GM19468 (cell line): ENCODE results near the gene VSTM2L.
"Not testable (repeated sequence)": the region's sequence is repeated elsewhere in the genome, so short reads cannot be mapped to it uniquely, and the experiment has no call there.

Experiments
- ATAC-seq: cut with Tn5 transposase; IDR thresholded peaks from one replicate; pipeline ENCODE4 v1.9.1; 2021; ENCODE audit warnings: mild to moderate bottlenecking, moderate library complexity, moderate number of reproducible peaks; ENCODE audit not compliant: unreplicated experiment; ENCODE audit errors: extremely low read depth

Gene VSTM2L

DNA sequence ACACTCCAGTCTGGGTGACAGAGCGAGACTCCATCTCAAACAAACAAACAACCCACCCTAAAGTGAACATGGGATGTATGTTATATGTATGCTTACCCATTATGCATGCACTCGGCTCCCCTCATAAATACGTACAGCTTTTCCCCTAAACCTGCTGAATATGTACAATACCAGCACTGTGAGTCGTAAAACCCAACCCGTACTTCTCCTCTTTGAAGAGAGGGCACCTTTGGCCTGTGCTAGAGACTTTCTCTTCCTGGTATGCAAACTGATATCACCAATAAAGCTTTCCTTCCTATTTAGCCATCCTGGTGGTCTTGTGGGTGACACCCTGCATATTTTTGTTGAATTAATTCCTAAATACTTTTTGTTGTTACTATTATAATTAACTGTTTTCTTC lies 51.3 kb downstream of the VSTM2L start:
- ATAC-seq, result no peak

DNA sequence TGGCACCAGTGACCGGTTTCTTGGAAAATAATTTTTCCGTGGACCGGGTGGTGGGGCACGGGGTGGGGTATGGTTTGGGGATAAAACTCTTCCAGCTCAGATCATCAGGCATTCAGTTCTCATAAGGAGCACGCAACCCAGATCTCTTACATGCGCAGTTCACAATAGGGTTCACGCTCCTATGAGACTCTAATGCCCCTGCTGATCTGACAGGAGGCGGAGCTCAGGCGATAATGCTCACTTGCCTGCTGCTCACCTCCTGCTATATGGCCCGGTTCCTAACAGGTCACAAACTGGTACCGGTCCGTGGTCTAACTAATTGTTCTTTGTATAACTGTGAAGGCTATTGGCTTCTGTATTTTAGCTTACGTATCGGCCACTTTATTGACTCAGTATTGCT lies 51.7 kb downstream of the VSTM2L start:
- ATAC-seq, result no peak

DNA sequence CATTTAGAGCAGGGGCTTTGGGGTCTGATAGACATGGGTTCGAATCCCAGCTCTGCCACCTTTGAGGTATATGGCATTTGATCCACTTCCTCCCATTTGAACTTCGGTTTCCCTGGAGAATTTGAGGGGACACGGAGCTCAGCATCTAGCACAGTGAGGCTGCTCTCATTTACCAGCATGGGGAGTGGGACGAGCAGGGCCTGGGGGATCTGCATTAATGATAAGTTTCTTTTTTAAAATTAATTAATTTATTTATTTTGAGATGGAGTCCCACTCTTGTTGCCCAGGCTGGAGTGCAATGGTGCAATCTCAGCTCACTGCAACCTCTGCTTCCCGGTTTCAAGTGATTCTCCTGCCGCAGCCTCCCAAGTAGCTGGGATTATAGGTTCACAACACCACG lies 52.6 kb downstream of the VSTM2L start:
- ATAC-seq, result no peak

DNA sequence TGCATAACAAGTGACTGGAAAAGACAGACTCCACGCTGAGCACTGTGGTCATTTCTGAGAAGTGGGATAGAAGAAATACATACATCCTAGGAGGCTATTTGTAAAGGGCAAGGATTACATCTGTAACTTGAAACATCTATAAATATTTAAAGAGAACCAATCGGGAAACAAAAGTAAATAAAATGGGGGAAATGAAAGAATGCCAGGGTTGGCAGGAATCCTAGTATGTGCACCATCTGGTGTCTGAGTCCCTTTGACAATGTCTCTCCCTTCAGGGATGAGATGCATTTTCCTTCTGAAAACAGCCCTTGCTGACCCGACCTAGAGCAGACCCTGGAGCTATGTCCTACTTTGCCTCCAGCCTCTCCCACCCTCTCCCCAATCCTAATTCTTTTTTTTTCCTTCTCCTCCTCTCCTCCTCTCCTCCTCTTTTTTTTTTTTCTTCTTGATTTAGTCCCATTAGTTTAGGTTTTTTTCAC lies 53.2 kb downstream of the VSTM2L start:
- ATAC-seq, result no peak

DNA sequence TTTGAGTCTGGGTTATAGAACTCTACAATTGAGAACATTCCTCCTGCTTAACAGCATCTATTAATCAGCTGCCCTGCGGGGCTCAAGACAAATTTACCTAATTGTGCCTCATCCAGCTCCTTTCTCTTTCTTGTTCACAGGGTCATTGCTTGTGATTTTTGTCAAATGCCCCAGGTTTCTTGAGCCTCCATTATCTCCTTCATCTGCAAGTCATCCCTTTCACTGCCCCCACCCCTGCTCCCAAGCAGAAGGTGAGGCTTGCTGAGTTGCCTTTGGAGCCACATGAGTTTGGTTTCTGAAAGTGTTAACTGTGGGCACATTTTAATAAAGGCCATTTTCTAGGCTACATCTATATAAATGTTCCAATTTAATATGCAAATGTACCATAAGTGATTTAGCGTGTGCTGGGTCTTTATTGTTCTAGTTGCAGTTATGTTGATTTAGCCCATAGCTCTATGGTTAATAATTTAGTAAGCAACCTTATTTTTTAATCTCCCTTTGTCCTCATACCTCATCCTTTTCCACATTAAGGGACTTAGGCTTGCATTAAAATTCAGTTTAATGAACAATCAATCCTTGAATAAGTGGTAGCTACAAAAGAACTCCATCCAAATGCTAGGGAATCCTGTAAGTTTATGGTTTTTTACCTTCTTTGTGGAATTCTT lies 56.1 kb downstream of the VSTM2L start:
- no peak for ATAC-seq

DNA sequence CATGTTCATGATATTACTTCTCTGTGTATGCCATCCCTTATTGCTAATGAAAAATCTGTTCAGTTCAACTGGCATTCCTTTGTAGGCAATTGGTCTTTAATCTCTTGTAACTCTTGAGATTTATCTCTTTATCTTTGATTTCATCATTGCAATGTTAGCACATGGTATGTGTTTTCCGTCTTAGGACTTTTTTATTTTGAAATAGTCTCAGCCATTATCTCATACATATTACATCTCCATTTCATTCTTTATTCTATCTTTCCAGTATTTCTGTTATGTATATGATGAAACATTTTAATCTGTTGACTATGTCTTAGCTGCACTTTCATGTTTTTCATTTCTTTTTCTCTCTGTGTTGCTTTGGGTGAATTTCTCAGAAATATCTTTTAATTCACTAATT lies 58.1 kb downstream of the VSTM2L start:
- ATAC-seq, result no peak

DNA sequence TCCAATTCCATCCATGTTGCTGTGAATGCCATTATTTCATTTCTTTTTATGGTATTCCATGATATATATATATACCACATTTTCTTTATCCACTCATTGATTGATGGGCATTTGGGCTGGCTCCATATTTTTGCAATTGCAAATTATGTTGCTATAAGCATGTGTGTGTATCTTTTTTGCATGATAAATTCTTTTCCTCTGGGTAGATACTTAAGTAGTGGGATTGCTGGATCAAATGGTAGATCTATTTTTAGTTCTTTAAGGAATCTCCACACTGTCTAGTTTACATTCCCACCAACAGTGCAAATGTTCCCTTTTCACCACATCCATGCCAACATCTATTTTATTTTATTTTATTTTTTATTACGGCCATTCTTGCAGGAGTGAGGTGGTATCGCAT lies 60.6 kb downstream of the VSTM2L start:
- not testable (repeated sequence) for ATAC-seq

DNA sequence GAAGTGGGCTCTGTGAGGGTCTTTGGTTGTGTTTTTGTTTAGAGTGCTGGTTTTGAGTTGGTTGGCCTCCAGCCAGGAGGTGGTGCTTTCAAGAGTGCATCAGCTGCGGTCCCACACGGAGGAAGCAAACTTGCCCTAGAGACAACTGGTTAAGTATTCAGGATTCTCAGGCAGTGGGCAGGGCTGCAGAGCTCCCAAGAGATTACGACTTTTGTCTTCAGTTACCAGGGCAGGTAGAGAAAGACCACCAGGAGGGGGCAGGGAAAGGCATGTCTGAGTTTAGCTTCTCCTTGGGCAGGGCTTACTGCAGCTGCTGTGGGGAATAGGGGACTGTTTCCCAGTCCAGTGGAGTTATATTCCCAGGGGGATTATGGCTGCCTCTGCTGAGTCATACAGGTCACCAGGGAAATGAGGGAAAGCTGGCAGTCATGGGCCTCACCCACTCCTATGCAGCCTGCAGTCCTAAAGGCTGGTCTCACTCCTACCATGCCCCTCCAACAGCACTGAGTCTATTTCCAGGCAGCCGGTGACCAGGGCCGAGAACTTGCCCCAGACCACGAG lies 66.0 kb downstream of the VSTM2L start:
- ATAC-seq, result no peak

DNA sequence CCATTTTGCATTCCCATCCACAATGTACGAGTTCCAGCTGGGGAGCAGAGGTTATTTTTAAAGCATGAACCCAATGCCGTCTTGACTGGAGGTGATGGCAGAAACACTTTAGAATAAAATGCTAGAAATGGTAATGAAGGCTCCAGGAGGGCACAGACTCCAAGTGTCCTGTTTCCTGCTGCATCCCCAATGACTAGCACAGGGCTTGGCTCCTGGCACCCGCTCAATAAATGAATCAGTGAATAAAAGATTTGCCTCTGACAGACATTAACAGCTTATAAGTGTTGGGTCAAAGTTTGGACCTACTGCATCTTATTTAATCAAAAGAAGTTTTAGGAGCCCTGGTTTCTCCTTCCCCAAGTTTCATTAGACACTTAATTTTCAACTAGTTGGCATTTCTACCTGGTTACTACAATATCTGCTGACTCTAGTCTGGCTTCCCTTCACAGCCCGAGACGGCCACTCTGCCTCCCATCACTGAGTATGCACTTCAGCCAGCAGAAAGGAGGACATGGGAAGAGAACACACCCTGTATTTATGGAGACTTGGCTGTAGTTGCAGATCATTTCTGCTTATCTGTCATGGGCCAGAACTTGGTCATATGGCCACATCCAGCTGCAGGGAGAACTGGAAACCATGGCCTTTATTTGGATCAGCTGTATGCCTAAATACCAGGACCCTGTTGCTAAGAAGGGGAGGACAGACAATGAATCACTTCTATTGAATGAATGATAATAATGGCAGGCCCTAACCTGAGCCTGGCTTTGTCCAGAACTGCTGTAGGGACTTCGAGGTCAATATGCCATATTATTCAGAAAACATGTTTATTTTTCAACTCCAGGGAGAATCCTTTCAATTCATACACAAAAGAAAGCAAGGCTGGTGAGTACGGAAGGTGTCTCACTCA lies 67.3 kb downstream of the VSTM2L start:
- ATAC-seq, result no peak

DNA sequence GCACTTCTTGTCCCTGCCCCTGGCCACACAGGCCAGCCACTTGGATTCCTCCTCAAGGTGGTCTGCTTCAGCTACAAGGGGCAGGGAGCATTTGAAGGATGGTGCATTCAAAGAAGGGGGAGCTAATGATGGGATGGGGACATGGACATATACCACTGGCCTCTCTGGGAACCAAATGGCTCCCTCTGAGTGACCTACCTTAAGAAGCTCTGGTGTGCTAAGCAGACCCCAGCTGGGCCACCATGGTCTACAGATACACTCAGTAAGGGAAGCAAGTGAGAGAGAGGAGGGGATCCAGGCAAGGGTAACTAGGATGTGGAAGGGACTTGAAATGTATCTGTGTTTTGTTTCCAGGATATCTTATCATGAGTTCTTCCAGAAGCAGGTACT lies 67.9 kb downstream of the VSTM2L start:
- ATAC-seq, result no peak

DNA sequence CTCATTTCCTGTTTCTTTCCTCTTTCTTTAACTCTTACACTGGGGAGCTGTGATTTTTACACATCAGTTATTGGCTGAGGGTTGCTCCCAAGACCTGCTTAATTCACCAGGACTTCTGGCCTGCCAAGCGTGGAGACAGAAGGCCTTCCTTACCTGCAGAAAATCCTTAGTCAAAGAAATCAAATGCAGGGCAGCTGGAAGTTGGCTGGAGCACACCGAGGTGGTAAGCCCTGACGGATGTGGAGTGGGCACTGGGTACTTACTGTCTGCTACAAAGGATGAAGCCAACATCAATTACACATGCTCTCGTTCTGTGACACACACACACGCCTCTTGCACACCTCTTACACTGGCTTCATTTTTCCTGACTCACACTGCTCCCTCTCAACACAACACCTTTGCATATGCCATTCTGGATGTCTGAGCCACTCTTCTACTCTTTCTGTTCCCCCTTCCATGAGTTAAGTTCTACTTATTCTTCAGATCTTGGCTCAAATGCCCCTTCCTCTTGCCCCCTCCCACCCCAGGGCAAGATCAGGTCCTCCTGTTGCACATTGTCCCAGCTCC lies 68.7 kb downstream of the VSTM2L start:
- no peak for ATAC-seq

DNA sequence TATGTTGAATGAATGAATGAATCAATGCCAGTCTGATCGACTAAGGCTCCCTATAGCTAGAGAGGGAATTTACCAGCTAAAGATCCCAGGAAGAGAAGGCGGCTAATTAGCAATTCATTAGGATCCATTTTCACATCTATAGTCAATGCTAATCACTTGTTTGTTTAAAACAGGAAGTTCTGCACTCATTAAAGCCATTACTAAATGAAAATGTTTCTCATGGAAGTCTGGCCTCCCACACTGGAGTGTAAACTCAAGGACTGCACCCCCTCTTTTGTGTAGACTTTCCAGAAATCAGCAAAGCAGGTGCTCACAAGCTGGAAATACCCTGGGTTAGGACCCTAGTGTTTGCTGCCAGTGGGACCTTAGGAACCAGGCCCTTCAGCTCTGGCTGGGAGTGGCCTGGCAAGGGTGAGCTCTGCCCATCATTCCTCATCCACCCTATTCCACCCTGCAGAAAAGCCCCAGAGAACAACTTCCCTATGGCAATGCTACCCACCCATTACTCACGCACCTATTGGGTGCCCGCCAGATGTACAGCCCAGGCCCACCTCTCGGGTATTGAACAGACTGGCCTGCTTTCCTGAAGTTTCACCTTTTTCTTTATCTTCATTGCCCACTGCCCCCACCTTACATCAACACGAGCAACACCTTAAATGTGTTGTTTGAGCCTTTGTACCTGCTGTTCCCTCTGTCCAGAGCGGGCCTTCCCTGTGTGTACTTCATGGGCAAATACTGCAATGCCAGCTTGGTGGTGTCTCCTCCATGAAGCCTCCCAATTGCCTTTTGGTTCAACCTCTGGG lies 69.5 kb downstream of the VSTM2L start:
- ATAC-seq, result no peak

DNA sequence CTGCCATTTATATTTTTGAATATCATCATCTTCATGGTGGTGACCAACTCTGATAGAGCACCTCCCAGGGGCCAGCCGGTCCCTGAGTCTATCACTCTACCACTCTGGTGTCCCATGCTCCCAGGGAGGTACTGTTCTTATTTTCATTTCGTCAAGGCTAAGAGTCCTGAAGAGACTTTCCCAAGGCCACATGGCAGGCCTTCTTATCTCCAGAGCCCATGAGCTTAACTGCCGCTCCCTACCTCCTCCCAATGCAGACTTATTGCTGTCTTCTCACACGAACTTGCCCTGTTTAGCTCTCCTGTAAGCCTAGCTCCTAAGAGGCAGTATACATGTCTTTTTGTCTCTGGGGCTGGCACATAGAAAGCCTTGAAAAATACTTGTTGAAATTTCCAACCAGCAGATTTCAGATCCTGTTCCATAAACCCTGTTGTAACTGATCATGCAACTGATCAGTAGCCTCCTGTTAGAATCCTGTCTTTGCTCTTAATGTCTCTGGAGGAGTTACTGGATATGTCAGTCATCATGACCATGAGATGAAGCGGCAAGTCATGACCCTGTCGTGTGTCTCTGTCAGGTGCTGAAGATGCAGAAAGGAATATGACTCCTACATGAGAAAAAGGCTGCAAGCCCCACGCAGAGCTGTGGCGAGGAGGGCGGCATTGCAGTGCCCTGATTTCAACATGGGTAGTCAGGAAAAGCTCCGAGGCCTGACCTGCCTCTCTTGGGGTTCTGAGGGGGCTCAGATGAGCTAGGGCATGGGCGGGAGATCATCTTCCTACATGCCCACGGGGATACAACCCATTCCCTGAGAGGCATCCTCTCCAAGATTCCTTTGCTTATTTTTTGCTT lies 70.4 kb downstream of the VSTM2L start:
- ATAC-seq, result no peak

DNA sequence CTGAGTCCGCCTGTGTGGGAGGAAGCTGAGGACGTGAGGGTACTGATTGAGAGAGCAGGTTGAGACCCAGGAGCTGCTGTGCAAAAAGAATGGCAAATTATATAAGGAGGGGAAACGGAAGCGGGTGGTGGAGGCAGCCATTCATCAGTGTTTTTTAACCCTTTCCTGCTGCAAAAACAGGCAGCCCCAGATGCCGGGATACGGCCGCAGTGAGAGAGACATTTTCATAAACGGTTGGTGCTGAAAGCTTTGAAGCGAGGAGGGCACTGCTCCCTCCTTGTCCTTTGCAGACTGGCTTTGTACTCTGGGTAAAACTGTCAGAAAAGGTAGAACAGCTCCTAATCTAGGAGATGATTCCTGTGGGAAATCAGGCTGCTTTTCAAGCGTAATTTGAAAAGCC lies 74.0 kb downstream of the VSTM2L start:
- no peak for ATAC-seq

DNA sequence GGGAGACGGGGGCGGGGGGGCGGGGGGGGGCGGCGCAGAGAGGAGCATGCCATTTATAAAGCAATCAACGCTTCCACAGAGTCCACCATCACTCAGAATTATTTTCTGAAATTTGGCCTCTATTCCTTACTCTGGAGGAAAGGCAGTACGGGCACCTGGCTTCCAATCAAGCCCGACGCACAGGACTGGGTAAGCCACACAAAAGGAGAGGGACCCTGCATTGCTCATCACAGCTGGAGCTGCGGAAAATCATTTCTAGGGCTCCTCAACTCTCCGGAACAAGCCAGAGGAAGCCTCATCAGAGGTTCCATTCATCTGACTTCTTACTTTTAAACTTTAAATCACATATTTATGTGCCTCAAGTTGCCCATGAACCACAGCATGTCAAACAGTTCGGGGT lies 74.4 kb downstream of the VSTM2L start:
- ATAC-seq, result no peak

DNA sequence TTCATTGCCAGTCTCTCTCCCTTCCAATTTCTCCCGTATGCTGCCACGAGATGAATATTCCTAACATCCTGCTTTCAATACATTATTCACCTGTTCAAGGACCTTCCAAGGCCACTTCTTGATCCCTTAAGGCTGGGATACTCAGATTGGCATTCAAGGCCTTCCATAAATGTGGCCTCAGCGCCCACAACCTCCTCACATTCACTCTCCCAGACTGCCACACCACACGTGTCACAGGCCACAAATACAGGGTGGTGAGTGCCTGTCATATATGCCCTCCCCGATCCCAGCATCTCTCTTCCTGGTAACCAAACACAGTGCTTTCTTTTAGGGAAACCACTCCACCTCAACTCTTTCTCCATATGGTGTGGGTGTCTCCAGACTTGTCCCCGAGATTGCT lies 74.9 kb downstream of the VSTM2L start:
- no peak for ATAC-seq

DNA sequence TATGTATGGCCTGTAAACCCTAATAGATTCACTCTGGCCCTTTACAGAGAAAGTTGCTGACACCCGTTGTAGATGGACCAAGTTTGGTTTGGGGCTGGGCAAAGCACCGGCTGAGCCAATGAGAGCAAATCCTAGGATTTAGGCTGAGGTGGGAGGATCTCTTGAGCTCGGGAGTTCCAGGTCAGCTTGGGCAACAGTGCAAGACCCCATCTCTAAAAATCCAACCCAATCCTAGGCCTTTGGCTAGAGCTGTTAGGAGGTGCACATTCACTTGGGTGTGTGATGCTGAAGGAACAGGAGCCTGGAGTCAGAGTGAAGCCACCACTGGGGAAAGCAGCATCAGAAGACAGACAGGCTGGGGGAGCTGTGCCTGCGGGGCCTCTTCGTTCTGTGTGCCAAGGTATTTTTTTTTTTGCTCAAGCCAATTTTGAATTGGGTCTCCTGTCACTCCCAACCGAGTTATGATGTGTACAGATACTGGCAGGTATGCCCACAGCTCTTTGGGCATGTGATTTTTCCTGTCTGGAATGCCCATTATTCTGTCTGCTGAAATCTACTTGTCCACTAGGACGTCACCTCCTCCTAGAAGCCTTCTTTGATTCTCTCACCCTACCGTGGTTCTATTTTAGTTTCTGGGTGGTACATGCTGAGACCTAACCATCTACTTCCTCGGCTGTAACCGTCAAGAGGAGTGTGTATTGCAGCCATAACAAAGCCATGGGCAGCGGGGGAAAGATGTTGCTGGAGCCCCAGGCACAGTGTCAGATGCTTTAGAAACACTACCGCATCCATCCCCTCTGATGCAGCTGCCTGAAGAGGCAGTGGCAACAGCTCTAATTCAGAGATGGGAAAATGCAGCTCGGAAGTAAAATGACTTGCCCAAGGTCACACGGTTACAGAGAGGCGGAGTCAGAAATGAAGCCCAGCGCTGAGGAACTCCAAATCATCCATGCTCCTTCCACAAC lies 76.4 kb downstream of the VSTM2L start:
- no peak for ATAC-seq

DNA sequence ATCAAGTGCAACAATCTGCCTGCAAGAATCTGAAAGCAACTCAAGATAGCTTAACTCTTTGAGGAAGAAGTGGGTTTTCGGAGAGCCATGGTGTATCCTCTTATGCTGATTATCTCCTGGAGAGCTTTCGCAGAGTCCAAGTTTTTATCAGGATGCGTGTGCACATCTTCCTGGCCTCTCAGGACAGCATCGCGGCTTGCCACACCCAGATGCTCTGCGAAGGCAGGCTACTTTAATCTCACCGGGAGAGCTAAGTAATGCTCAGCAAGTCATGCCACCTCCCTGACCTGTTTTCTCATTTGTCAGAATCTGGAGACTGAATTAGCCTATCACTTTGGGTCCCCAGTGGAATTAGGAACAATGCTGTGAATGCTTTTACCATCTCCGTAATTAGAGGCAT lies 77.5 kb downstream of the VSTM2L start:
- no peak for ATAC-seq
